Neural cell (in vitro differentiated cells): ENCODE data around the gene LCLAT1. TPM values are rescaled to one million over a fixed set of nuclear protein-coding genes. Genes with fewer than 3 reads are reported as not detected.

Experiments
- H2AFZ ChIP-seq: fragments of 200-600, 300-800 bp; sonication (generic), shearing (Covaris generic); 2 replicates; pipeline ENCODE4 v1.6.0; 2014; ENCODE audit warnings: low read depth, mild to moderate bottlenecking, antibody characterized with exemption, low read length, moderate library complexity
- H3F3A ChIP-seq: fragments of 200-600 bp; shearing (Covaris generic); 2 replicates; pipeline ENCODE4 v1.6.1; 2016; ENCODE audit warnings: mild to moderate bottlenecking, moderate library complexity, mixed read lengths, antibody characterized with exemption, low read length; ENCODE audit not compliant: insufficient read depth, poor library complexity, severe bottlenecking
- H3K27ac ChIP-seq: fragments of 200-600, 300-800 bp; sonication (generic), shearing (Covaris generic); 2 replicates; pipeline ENCODE4 v1.5.1; 2014; ENCODE audit warnings: mild to moderate bottlenecking, low read length, moderate library complexity
- H3K27me3 ChIP-seq: fragments of 300-800, 200-600 bp; sonication (generic), shearing (Covaris generic); 2 replicates; pipeline ENCODE4 v1.6.0; 2014; ENCODE audit warnings: mild to moderate bottlenecking, low read depth, low read length, moderate library complexity; ENCODE audit not compliant: insufficient read depth
- H3K36me3 ChIP-seq: fragments of 300-800, 200-600 bp; sonication (generic), shearing (Covaris generic); 2 replicates; pipeline ENCODE4 v1.5.1; 2014; ENCODE audit warnings: mild to moderate bottlenecking, antibody characterized with exemption, low read length, moderate library complexity; ENCODE audit not compliant: insufficient read depth
- H3K4me2 ChIP-seq: fragments of 300-800, 200-600 bp; sonication (generic), shearing (Covaris generic); 2 replicates; pipeline ENCODE4 v1.6.0; 2014; ENCODE audit warnings: mild to moderate bottlenecking, low read length
- H3K4me3 ChIP-seq: fragments of 300-800, 200-600 bp; sonication (generic), shearing (Covaris generic); 2 replicates; pipeline ENCODE4 v1.5.1; 2014; ENCODE audit warnings: mild to moderate bottlenecking, low read length, moderate library complexity
- H3K79me2 ChIP-seq: fragments of 200-600 bp; shearing (Covaris generic); replicated peaks from 2 replicates; pipeline ENCODE4 v1.6.0; 2014; ENCODE audit warnings: mild to moderate bottlenecking, low read length, moderate library complexity; ENCODE audit not compliant: insufficient read depth
- H3K9ac ChIP-seq: fragments of 300-800, 200-600 bp; sonication (generic), shearing (Covaris generic); 2 replicates; pipeline ENCODE4 v1.6.1; 2016; ENCODE audit warnings: mild to moderate bottlenecking, low read length, mixed read lengths
- H3K9me2 ChIP-seq: fragments of 200-600 bp; shearing (Covaris generic); 2 replicates; pipeline ENCODE4 v1.6.1; 2016; ENCODE audit warnings: mild to moderate bottlenecking, low read length, mixed read lengths; ENCODE audit not compliant: insufficient read depth
- H3K9me3 ChIP-seq: fragments of 200-600, 300-800 bp; sonication (generic), shearing (Covaris generic); 2 replicates; pipeline ENCODE4 v1.6.1; 2016; ENCODE audit warnings: mild to moderate bottlenecking, mixed run types, low read length, moderate library complexity, mixed read lengths
- H4K20me1 ChIP-seq: fragments of 200-600 bp; shearing (Covaris generic); 2 replicates; pipeline ENCODE4 v1.6.1; 2016; ENCODE audit warnings: mild to moderate bottlenecking, mixed run types; ENCODE audit not compliant: insufficient read depth
- CTCF ChIP-seq: fragments of 450-650 bp; IDR thresholded peaks from 2 replicates; pipeline ENCODE4 v1.5.1; 2014; ENCODE audit warnings: antibody characterized with exemption, mild to moderate bottlenecking, moderate library complexity; ENCODE audit not compliant: poor library complexity, severe bottlenecking
- EP300 ChIP-seq: fragments of 450-650 bp; conservative IDR thresholded peaks from 2 replicates; pipeline ENCODE4 v1.6.1; 2014; ENCODE audit warnings: antibody characterized with exemption, mild to moderate bottlenecking, moderate library complexity; ENCODE audit not compliant: poor library complexity, severe bottlenecking
- EZH2 ChIP-seq: fragments of 200-600, 300-800 bp; shearing (Covaris generic), sonication (generic); IDR thresholded peaks from 2 replicates; pipeline ENCODE4 v1.6.1; 2014; ENCODE audit warnings: antibody characterized with exemption, low read length, borderline replicate concordance, mild to moderate bottlenecking; ENCODE audit not compliant: insufficient read depth, poor library complexity, severe bottlenecking
- MXI1 ChIP-seq: fragments of 450-650 bp; conservative IDR thresholded peaks from 2 replicates; pipeline ENCODE4 v1.6.1; 2014; ENCODE audit warnings: antibody characterized with exemption, mild to moderate bottlenecking; ENCODE audit not compliant: poor library complexity, severe bottlenecking
- POLR2AphosphoS5 ChIP-seq: IDR thresholded peaks from 2 replicates; pipeline ENCODE4 v1.6.1; 2012
- RAD21 ChIP-seq: fragments of 450-650 bp; conservative IDR thresholded peaks from 2 replicates; pipeline ENCODE4 v1.6.1; 2014; ENCODE audit warnings: antibody characterized with exemption, mild to moderate bottlenecking, moderate library complexity
- REST ChIP-seq: IDR thresholded peaks from 2 replicates; pipeline ENCODE4 v1.6.1; 2012; ENCODE audit warnings: borderline replicate concordance
- SMC3 ChIP-seq: fragments of 450-650 bp; conservative IDR thresholded peaks from 2 replicates; pipeline ENCODE4 v1.6.1; 2014; ENCODE audit warnings: antibody characterized with exemption, mild to moderate bottlenecking, moderate library complexity; ENCODE audit not compliant: poor library complexity
- TAF1 ChIP-seq: IDR thresholded peaks from 2 replicates; pipeline ENCODE4 v1.6.1; 2012; ENCODE audit warnings: low read depth
- polyA plus RNA-seq: library from polyadenylated mRNA; depleted of rRNA; stranded (reverse); fragments of >200 nt; gene quantifications from 2 replicates; pipeline ENCODE4 v1.2.3, GENCODE V29; 2014

LCLAT1 gene
- polyA plus RNA-seq, 1 donor from 2014 or later: 5.8 TPM

GRCh38 chr2:30663321-30663720 lies 216.3 kb downstream of the LCLAT1 start:
- Histone ChIP-seq H3F3A (no peaks in the 10 kb centered on the region), H2AFZ (no peak overlapping the region), H3K9ac (no peak overlapping the region), H3K4me2 (no peak overlapping the region), H3K27ac (no peak overlapping the region), H3K36me3 (no peaks in the 10 kb centered on the region), H3K9me2 (no peaks in the 10 kb centered on the region), H3K79me2 (no peaks in the 10 kb centered on the region), H3K9me3 (no peaks in the 10 kb centered on the region), H4K20me1 (no peaks in the 10 kb centered on the region), H3K4me3 (no peak overlapping the region), H3K27me3 (no peaks in the 10 kb centered on the region)
- no peak for TF ChIP-seq EZH2
- TF ChIP-seq CTCF: no peak
- TF ChIP-seq MXI1: no peak
- TF ChIP-seq SMC3: no peak
- no peak for TF ChIP-seq RAD21

- H3K9me3 ChIP-seq: no peaks in the 10 kb centered on the region
- no peaks in the 10 kb centered on the region for H3F3A ChIP-seq
- H3K36me3 ChIP-seq: no peaks in the 10 kb centered on the region
- H3K27me3 ChIP-seq: no peaks in the 10 kb centered on the region
- TF ChIP-seq POLR2AphosphoS5 (no peak), EP300 (no peak), SMC3 (no peak), REST (no peak), RAD21 (no peak), MXI1 (no peak), TAF1 (no peak), CTCF (no peak), EZH2 (no peak)
- no peaks in the 10 kb centered on the region for H3K79me2 ChIP-seq
- H3K4me2 ChIP-seq: no peak overlapping the region
- H2AFZ ChIP-seq: no peak overlapping the region
- H3K9ac ChIP-seq: no peak overlapping the region
- H3K27ac ChIP-seq: no peak overlapping the region
- H4K20me1 ChIP-seq: no peaks in the 10 kb centered on the region
- no peak overlapping the region for H3K4me3 ChIP-seq
- H3K9me2 ChIP-seq: no peaks in the 10 kb centered on the region
These were observed 216.8 kb downstream of the LCLAT1 start for GRCh38 chr2:30663806-30664205.
